Brain pericyte (primary cell): ENCODE data around the gene RPF1.
"Not testable (repeated sequence)": the region's sequence is repeated elsewhere in the genome, so short reads cannot be mapped to it uniquely, and the experiment has no call there.

Experiments used
- DNase-seq: peaks from one replicate; pipeline ENCODE4 v3.0.0-alpha.2; 2012; ENCODE audit warnings: low read depth, low spot score

The RPF1 gene

GRCh38 chr1:84478876-84479868, at the start of gene RPF1:
Gene RPF1 (plus strand): TSS chr1:84479266. CDS start chr1:84479282, 16 bp downstream.
- peak; percentile 40 for DNase-seq

GRCh38 chr1:84430546-84430945, 48.5 kb upstream of the RPF1 start:
- no peak for DNase-seq

- no peak for DNase-seq
Observed at GRCh38 chr1:84433258-84434080, 45.6 kb upstream of the RPF1 start.

- no peak for DNase-seq
Observed at GRCh38 chr1:84434081-84434769, 44.8 kb upstream of the RPF1 start.

- DNase-seq: no peak
Observed at GRCh38 chr1:84434801-84435549, 44.1 kb upstream of the RPF1 start.

- DNase-seq: no peak
Observed at GRCh38 chr1:84436876-84437655, 42.0 kb upstream of the RPF1 start.

GRCh38 chr1:84442256-84442655, 36.8 kb upstream of the RPF1 start:
- DNase-seq: peak; percentile 58

- not testable (repeated sequence) for DNase-seq
Observed at GRCh38 chr1:84442747-84443646, 36.1 kb upstream of the RPF1 start.

- DNase-seq: not testable (repeated sequence)
Observed at GRCh38 chr1:84448704-84449103, 30.4 kb upstream of the RPF1 start.

- DNase-seq: no peak
Observed at GRCh38 chr1:84450910-84451309, 28.2 kb upstream of the RPF1 start.

GRCh38 chr1:84452436-84452835, 26.6 kb upstream of the RPF1 start:
- DNase-seq: no peak

- no peak for DNase-seq
Observed at GRCh38 chr1:84462118-84462517, 16.9 kb upstream of the RPF1 start.

- DNase-seq: no peak
Observed at GRCh38 chr1:84467298-84467697, 11.8 kb upstream of the RPF1 start.

GRCh38 chr1:84476225-84476624, 2.8 kb upstream of the RPF1 start:
- no peak for DNase-seq

GRCh38 chr1:84479998-84480397, 932 bp downstream of the RPF1 start:
- DNase-seq: no peak

GRCh38 chr1:84480650-84481049, 1.6 kb downstream of the RPF1 start:
- DNase-seq: no peak

GRCh38 chr1:84481317-84481716, 2.3 kb downstream of the RPF1 start:
- DNase-seq: no peak

- no peak for DNase-seq
Observed at GRCh38 chr1:84488107-84488506, 9.0 kb downstream of the RPF1 start.

GRCh38 chr1:84489766-84490165, 10.7 kb downstream of the RPF1 start:
- no peak for DNase-seq
